ENCODE measurements around the gene PRR23E.

Gene PRR23E

GRCh38 chr3:127185962-127186674, 6.8 kb upstream of the PRR23E start:
- DNase-seq = no peak

GRCh38 chr3:127187316-127187715, 5.6 kb upstream of the PRR23E start:
- no peak for DNase-seq

GRCh38 chr3:127193341-127193740, 410 bp downstream of the PRR23E start:
- DNase-seq = no peak

- DNase-seq = no peak
Measured at GRCh38 chr3:127193775-127194174, 844 bp downstream of the PRR23E start.

GRCh38 chr3:127194601-127195187, 1.8 kb downstream of the PRR23E start:
- no peak for DNase-seq

- no peak for DNase-seq
Measured at GRCh38 chr3:127195417-127195816, 2.5 kb downstream of the PRR23E start.

- no peak for DNase-seq
Measured at GRCh38 chr3:127196002-127196401, 3.1 kb downstream of the PRR23E start.

GRCh38 chr3:127196466-127197299, 3.8 kb downstream of the PRR23E start:
- no peak for DNase-seq

- no peak for DNase-seq
Measured at GRCh38 chr3:127197300-127198189, 4.6 kb downstream of the PRR23E start.

- no peak for DNase-seq
Measured at GRCh38 chr3:127200086-127200691, 7.3 kb downstream of the PRR23E start.

- DNase-seq = no peak
Measured at GRCh38 chr3:127203024-127203423, 10.1 kb downstream of the PRR23E start.

GRCh38 chr3:127204841-127205582, 12.1 kb downstream of the PRR23E start:
- DNase-seq = no peak

- no peak for DNase-seq
Measured at GRCh38 chr3:127206154-127206553, 13.2 kb downstream of the PRR23E start.

GRCh38 chr3:127206611-127207516, 13.9 kb downstream of the PRR23E start:
- DNase-seq = no peak

- DNase-seq = no peak
Measured at GRCh38 chr3:127207727-127208482, 15.0 kb downstream of the PRR23E start.

GRCh38 chr3:127208483-127209100, 15.7 kb downstream of the PRR23E start:
- no peak for DNase-seq

GRCh38 chr3:127209155-127209839, 16.4 kb downstream of the PRR23E start:
- DNase-seq = no peak

- DNase-seq = no peak
Measured at GRCh38 chr3:127209840-127210653, 17.1 kb downstream of the PRR23E start.
